BE2C (cell line): ENCODE results near the gene CHD6.

ENCODE experiments used
- DNase-seq: peaks from one replicate; pipeline ENCODE4 v3.0.0-alpha.2; 2020
- H3K27me3 ChIP-seq: fragments of 250-450 bp; sonication (Bioruptor Pico); 2 replicates; pipeline ENCODE4 v1.5.1; 2020; ENCODE audit warnings: mild to moderate bottlenecking
- H3K36me3 ChIP-seq: fragments of 250-450 bp; sonication (Bioruptor Pico); 2 replicates; pipeline ENCODE4 v1.5.1; 2020; ENCODE audit warnings: mild to moderate bottlenecking
- H3K4me1 ChIP-seq: fragments of 250-450 bp; sonication (Bioruptor Pico); 2 replicates; pipeline ENCODE4 v1.5.1; 2020
- H3K4me3 ChIP-seq: 2 replicates; pipeline ENCODE4 v1.5.1; 2011; ENCODE audit warnings: low read depth, low read length
- H3K9me3 ChIP-seq: fragments of 250-450 bp; sonication (Bioruptor Pico); 2 replicates; pipeline ENCODE4 v1.5.1; 2020
- CTCF ChIP-seq: IDR thresholded peaks from 2 replicates; pipeline ENCODE4 v1.5.1; 2012; ENCODE audit warnings: mild to moderate bottlenecking, low read depth, low read length

The CHD6 gene

GRCh38 chr20:41373251-41373783 is 244.9 kb downstream of the CHD6 start:
- Histone ChIP-seq H3K9me3 (no peaks in the 10 kb centered on the region), H3K4me1 (peaks cover 17% of the 10 kb centered on the region), H3K4me3 (no peak overlapping the region), H3K36me3 (no peaks in the 10 kb centered on the region), H3K27me3 (no peaks in the 10 kb centered on the region)
- TF ChIP-seq CTCF: no peak
- DNase-seq: no peak

DNA sequence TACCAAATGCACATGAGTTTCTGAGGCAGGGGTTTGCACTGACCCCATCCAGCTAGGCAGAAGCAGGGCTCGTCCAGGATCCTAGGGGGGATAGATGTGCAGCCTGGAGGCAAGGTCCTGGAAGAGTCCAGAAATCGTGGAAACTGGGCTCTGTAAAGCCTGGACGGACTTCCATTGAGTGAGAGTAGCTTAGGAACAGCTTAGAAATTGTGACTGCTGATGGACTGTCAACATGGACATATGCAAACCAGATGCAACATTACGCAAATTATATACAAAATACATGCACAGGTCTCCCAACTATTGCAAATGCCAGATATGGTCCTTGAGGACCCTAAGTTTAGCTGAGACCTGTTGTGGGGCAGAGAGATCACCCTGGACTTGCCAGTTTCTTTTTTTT is 246.8 kb downstream of the CHD6 start:
- Histone ChIP-seq H3K4me3 (no peak overlapping the region), H3K27me3 (peaks cover 12% of the 10 kb centered on the region), H3K36me3 (no peaks in the 10 kb centered on the region), H3K9me3 (no peaks in the 10 kb centered on the region), H3K4me1 (peaks cover 17% of the 10 kb centered on the region)
- DNase-seq: no peak
- TF ChIP-seq CTCF: no peak

DNA sequence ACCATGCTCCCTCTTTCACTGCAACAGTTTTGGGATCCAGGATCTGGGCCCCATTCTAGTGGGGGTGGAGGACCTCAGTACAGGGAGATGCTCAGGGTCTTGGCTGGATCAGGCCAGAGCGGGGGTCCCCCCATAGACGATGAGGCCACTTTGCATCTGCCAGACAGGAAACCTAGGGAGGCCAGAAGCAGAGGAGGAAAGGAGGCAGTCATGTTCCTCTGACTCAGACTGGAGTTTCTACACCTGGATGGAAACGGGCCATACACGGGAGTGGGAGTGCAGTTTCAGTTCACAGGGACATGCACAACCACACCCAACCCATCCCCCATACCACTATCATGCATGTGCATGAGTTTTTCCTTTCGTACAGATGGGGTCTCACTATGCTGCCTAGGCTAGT is 248.0 kb downstream of the CHD6 start:
- H3K9me3 ChIP-seq: no peaks in the 10 kb centered on the region

DNA sequence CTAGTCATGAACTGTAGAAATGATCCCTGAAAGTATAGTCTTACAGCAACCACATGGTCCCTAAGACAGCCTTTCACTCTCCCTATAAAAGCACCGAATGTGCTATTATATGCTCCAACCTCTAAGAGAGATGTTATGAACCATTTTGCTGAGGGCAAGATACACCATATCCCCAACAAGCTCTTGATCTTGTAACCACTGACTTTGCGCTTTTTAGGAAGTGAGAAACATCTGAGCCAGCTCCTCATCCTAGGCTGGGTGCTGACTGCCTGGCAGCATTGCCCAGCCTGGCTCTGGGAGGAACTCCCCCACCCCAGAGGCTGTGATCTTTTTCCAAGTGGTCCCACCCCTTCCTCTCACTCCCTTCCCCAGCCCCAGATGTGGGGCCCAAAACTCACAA is 248.5 kb downstream of the CHD6 start:
- no peak for DNase-seq
- TF ChIP-seq CTCF: no peak
- Histone ChIP-seq H3K36me3 (no peaks in the 10 kb centered on the region), H3K4me3 (no peak overlapping the region), H3K9me3 (no peaks in the 10 kb centered on the region), H3K4me1 (peaks cover 16% of the 10 kb centered on the region), H3K27me3 (peaks cover 26% of the 10 kb centered on the region)

More for the DNA sequence above, 248.0 kb downstream of the CHD6 start:
- no peak for DNase-seq
- no peak for TF ChIP-seq CTCF
- peaks cover 24% of the 10 kb centered on the region for H3K27me3 ChIP-seq
- H3K4me1 ChIP-seq: peaks cover 17% of the 10 kb centered on the region
- no peaks in the 10 kb centered on the region for H3K36me3 ChIP-seq
- no peak overlapping the region for H3K4me3 ChIP-seq

- no peak for DNase-seq
- no peak for TF ChIP-seq CTCF
- no peaks in the 10 kb centered on the region for H3K36me3 ChIP-seq
- peaks cover 26% of the 10 kb centered on the region for H3K27me3 ChIP-seq
- no peaks in the 10 kb centered on the region for H3K9me3 ChIP-seq
- no peak overlapping the region for H3K4me3 ChIP-seq
- H3K4me1 ChIP-seq: no peaks in the 10 kb centered on the region
Observed at GRCh38 chr20:41367956-41368355, 250.2 kb downstream of the CHD6 start.

DNA sequence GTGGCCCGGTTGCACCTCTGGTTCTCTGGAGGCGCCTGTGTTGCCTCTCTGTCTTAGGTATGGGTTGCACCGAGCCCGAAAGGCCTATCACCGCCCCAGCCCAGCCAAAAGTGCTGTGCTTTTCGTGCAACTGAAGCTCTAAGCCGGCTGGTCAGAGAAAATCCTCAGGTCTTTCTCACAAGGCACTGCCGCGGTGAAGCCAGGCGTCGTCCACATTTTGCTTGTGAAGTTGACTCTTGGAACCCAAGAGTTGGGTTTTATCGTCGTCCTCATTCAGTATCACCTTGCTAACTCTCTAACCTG is 250.8 kb downstream of the CHD6 start:
- no peak overlapping the region for H3K4me3 ChIP-seq
- DNase-seq: no peak
- H3K27me3 ChIP-seq: peaks cover 26% of the 10 kb centered on the region

More for the DNA sequence above, 250.8 kb downstream of the CHD6 start:
- H3K9me3 ChIP-seq: no peaks in the 10 kb centered on the region
- H3K36me3 ChIP-seq: no peaks in the 10 kb centered on the region
- H3K4me1 ChIP-seq: peaks cover 5% of the 10 kb centered on the region; the same call in 1 of the 2 replicates
- TF ChIP-seq CTCF: no peak
